HG02798 (cell line): Measurements from ENCODE around the gene ADGRL4.
"Not testable (repeated sequence)": the region's sequence is repeated elsewhere in the genome, so short reads cannot be mapped to it uniquely, and the experiment has no call there.

Source experiments
- ATAC-seq: cut with Tn5 transposase; IDR thresholded peaks from one replicate; pipeline ENCODE4 v1.9.1; 2021; ENCODE audit warnings: mild to moderate bottlenecking; ENCODE audit not compliant: unreplicated experiment, poor library complexity

Gene ADGRL4

DNA sequence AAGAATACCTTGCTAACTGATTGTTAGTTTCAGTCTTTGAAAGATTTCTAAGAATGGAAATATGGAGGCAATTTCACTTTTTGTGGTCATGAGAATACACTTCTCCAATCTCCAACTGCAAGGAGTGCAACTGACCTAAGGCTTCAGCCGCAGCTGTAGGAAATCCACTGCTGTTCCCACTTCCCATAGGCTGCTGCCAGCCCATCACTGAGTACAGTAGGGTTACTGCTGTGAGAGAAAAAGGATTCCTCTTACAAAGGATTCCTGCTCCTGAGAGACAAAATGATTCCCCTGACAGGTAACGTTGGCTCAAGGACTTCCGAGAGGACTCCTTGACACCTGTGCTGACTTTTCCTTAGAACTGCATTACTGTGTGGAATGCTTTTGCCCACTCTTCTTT, 87.4 kb downstream of the ADGRL4 start:
- ATAC-seq, result no peak

DNA sequence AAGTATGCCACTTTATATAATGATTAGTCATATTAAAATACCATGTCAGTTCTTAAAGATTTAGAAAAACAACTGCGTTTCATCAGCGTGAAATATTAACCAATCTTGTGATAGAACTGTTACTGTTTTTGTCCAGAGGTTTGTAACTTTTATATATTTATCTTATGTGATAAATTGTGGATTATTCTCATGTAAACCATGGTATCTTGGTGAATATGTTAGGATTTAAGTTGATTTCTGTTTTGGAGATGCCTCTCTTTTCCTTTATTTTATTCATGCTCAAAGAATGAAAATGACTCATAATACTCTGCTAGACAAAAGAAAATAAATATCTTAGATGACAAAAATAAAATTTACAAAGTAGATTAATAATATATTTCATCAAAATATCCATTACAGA, 88.4 kb downstream of the ADGRL4 start:
- no peak for ATAC-seq

DNA sequence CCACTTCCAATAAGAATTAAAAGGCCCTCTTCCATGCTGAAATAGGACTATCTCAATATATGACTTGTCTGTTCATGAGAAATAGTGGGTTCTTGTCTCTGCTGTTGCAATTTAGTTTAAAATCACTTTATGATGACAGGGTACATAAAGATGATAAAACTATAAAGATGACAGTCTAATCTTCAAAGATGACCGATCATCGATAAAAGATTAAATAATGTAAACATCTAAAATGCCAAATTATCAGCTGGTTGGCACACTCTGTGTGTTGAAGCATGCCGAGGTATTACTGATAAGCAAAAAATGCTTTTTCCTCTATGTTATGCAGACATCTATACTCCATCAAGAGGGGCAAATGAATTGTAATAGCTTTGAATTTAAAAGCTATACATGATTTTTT, 89.5 kb downstream of the ADGRL4 start:
- no peak for ATAC-seq

DNA sequence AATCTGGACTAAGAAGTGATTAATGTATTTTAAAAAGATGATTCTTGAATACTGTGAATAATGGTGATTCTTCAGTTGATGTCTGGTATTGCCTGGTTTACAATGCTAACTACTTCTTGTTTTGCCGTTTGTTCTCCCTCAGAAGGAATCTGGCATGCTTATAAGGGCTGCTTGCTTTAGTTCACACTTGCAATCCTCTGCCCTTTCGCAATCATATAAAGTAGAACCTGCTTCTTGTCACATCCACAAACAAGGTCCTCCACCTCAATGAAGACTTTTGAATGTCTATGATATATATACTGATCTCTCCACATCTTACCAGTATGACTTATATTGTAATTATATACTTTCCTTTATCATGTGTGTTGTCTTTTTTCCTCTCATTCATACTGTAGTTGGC, 92.6 kb downstream of the ADGRL4 start:
- ATAC-seq, result no peak

DNA sequence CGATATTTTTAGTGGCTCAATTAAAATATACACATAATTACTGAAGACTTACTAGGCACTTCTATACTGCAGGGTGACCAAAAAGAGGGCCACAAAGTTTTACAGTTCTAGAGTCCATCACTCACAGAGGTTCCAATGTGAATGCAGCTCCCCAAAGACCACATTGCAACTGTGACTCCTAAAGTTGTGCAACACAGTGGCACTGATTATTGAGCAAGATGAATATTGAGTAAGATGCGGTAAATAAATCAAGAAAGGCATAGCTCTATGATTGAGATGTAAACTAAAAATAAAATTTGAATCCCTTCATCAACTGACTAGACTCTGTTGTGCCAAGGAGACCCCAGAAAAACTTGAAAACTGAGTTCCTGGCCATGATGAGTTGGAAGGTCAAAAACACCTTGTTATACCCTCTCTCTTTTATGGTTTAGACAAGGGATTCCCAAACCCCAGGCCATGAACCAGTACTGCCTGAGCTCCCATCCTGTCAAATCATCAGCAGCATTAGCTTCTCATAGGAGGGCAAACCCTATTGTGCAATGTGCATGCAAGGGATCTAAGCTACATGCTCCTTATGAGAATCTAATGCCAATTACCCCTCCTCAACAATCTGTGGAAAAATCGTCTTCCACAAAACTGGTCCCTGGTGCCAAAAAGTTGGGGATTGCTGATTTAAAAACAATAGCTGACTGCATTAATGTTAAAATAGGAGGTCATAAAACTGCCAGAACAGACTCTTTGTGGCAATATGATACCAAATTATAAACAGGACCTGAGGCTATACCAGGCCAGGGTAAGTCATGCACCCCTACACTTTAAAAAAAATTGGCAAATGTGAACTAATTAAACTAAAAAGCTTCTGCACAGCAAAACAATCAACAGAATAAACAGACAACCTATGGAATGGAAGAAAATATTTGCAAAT, 94.3 kb downstream of the ADGRL4 start:
- no peak for ATAC-seq

DNA sequence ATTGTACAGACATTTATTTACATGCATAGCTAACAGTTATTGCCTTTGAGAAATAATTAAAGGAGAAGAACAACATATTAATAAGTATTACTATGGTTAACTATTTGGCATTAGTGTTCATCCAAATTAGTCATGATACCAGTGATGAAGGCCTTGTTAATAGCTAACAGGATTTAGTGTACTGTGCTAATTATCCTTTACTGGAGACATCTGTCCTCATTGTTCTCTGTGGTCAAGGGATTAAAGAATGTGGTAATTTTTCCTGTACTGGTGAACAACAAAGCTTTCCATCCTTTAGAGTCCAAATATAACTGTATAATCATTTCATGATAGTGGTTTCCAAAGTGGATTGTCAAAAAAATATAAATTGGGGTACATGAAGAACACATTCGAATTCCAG, 103.9 kb downstream of the ADGRL4 start:
- ATAC-seq, result no peak

DNA sequence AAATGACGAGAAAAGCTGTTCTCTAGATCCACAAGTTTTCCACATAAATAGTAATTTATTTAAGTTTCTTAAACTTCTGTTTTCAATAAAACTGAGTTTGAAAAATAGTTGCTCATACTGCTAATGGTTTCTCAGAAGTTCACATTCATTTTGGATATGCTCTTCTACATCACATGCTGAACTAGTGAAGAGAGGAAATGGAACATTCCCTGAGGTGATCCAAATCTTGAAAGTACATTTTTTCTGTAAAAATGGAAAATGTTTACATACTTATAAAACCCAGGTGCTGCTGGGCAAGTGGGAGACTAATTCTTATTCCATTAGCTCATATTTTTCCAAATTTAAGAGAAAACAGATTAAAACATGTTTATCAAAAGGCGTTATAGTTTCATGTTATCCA, 111.7 kb downstream of the ADGRL4 start:
- no peak for ATAC-seq

DNA sequence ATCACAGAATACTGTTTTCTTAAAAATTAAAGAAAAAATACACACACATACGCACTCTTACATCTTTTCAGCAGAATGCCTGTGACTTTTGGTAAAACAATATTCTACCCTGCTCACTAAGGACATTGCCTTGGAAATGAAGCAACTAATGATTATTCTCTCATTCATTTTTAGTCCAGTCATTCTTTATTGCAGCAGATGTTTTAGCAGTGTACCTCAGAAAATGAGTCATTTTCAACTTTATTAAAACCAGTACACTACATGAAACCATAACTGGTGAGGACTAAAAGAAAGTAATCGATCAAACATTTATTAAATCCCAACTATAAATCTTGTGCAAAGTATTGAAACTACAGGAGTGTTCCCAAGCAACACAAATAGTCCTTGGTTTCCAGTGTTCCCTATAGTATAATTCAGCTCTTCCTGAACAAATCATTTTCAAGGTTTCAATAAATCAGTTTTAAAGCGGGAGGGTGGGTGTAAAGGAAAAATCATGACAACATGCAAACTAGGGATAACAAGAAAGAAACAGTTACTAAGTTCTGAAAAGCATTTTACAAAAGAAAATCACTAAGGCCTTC, 114.2 kb downstream of the ADGRL4 start:
- ATAC-seq, result no peak

DNA sequence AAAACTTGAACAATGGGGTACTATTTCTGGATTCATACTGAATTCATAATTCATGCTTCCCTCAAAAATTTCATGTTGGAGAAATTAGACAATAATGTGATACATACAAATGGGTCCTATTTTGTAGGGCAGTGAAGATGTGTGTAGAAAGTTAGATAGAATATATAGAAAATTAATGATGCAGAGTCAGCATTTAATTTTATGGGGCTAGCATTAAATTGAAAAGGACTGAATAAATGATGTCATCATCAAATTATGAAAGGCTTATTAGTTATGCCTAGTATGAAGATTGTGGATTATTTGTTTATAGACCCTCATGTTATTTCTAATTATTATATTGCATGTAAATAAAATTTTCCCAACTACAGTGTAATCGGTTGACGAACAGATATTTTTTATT, 119.1 kb downstream of the ADGRL4 start:
- ATAC-seq, result no peak

DNA sequence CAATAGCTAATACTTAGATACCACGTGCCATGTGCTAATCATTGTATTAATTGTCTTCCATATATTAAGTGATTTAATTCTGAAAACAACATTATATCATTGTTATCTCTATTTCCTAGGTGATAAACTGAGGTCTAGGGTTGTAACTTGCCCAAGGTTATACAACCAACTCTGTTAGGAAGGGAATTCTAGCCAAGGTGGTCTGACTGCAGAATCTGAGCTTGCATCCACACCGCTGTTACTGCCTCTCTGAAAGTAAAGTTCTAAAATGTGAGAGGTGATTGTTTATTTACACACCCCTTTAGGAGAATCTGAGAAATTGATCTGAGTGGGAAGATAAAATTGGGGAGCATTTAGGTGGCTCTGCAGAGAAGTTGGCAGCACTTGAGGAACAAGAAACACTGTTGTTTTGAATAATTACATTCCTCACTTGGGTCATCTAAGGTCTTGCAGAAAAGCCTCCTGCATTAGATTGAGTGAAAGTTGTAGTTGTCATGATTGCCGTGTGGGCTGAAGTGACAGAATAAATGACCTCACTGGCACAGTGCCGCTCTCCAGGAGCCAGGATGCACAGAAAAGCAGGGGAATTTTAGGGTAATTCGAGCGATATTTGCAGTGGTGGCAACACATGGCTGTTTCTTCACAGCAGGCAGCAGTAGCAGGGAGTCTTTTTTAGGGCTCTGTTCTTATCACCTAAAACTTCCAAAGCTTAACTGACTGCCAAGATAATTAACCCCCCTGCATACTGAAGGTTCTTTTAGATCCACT, 121.7 kb downstream of the ADGRL4 start:
- ATAC-seq, result no peak

DNA sequence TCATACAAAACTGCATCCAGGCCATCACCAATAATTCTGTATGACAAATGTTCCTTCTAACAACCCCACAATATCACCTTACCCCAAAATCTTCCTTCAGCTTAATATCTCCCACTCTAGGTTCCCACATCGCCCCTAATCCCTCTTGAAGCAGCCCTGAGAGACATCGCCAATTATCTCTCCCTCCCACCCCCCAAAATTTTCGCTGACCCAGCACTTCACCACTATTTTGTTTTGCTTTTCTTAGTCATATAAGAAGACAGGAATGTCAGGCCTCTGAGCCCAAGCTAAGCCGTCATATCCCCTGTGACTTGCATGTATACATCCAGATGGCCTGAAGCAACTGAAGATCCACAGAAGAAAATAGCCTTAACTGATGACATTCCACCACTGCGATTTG, 126.3 kb downstream of the ADGRL4 start:
- no peak for ATAC-seq

DNA sequence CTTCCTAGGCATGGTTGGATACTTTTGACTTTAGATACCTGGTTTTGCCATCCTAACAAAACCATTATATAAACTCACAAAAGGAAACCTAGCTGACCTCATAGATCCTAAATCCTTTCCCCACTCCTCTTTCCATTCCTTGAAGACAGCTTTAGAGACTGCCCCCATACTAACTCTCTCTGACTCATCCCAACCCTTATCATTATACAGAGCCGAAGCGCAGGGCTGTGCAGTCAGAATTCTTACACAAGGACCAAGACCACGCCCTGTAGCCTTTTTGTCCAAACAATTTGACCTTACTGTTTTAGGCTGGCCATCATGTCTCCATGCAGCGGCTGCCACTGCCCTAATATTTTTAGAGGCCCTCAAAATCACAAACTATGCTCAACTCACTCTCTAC, 130.5 kb downstream of the ADGRL4 start:
- not testable (repeated sequence) for ATAC-seq

DNA sequence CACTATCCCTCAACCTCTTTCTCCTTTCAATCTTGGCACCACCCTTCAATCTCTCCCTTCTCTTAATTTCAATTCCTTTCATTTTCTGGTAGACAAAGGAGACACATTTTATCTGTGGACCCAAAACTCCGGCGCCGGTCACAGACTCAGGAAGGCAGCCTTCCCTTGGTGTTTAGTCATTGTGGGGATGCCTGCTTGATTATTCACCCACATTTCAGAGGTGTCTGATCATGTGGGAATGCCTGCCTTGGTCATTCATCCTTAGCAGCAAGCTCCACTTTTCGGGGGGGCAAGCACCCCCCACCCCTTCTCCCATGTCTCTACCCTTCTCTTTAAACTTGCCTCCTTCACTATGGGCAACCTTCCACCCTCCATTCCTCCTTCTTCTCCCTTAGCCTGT, 133.7 kb downstream of the ADGRL4 start:
- ATAC-seq, result not testable (repeated sequence)

DNA sequence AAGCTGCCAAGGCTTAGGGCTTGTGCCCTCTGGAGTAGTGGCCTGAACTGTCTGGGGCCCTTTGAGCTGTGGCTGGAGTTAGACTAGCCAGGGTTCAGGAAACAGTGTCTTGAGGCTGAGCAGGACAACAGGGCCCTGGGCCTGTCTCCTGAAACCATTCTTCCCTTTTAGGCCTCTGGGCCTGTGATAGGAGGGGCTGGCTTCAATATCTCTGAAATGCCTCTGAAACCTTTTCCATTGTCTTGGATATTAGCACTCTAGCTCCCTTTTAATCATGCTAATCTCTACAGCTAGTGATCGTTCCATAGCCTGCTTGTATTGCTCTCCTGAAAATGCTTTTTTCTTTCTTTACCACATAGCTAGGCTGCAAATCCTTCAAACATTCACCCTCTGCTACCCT, 135.3 kb downstream of the ADGRL4 start:
- no peak for ATAC-seq

DNA sequence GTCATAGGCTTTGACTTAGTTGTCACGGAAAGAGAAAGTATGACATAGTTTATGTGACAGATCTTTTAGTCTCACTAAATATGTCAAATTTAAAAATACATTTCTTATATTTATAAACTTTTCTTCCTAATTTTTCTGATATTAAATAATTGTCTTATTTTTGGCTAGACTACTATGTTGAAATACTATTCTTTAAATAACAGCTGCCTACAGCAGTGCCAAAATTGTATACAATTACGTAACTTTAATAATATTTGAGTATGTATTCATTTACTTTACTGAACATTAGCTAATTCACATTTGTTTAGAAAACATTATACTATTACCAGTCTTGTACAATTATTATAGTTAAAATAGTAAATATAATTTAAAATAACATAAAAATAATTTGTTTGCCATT, 137.4 kb downstream of the ADGRL4 start:
- ATAC-seq, result no peak

DNA sequence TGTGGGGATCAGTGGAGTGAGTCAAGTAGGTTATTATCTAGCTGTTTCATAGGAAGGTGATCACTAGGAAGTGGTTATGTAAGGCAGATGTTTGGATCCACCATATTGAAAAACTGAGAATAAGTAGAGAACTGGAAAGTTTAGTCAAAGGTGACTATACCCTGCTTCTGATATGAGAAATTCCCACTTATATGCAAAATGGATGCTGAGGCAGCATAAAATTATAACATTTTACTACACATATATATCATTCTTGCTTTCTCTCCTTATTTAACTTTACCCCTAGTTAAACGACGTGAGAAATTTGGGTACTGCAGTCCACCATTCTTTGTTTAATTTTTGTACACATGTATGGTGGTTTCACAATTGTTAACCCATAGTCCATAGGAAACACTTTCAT, 142.4 kb downstream of the ADGRL4 start:
- no peak for ATAC-seq

DNA sequence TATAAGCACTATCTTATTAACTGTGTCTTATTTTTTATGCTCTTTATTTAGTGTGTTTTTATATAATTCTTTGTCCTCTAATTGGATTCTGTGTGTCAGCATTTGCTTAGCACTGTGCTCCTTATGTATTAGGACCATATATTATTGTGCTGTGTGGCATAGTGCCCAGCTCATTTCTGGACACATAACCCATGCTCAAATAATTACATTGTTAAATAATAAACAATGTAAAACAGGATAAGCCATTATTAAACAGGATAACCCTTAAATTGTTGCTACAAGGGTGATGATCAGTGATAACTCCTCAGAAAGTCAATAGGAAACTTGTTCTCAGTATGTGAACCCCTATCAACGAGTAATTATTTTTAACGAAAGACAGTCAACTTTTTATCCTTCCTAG, 150.4 kb downstream of the ADGRL4 start:
- no peak for ATAC-seq

DNA sequence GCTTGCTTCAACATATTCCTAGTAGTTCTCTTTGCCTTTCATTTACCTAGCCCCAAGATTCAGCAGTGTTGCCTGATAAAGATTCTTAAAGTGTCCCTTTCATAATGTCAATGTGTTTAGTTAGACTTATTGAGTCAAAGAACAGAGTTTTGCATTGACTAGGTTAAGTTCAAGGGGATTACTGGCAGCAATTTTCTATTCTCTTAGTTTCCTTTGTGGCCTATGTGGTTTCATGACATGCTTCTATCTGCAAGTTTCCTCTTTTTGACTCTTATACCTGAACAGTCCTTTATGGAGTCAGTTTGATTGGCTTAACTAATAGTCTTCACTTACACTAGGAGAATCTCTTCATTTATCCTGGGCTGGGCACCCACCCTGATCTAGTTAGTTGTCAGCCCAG, 151.3 kb downstream of the ADGRL4 start:
- peak; percentile 86 for ATAC-seq

DNA sequence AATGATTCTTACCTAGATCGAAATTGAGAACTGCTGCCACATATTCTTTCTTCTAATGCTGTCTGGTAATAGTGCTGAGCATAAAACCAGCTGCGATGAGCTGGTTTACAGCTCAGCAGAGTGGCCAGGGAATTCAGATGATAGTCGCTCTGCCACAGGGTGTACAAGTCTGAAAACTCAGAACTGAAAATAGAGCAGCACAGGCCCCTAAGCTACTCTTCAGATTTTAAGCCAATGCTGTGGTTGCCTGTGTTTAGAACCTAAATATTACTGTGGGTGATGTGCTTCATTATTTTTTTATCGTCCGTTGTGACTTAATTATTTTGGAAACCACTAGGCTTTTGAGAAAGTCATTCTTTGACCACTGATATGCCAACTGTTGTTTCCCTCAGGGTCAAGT, 152.0 kb downstream of the ADGRL4 start:
- no peak for ATAC-seq

DNA sequence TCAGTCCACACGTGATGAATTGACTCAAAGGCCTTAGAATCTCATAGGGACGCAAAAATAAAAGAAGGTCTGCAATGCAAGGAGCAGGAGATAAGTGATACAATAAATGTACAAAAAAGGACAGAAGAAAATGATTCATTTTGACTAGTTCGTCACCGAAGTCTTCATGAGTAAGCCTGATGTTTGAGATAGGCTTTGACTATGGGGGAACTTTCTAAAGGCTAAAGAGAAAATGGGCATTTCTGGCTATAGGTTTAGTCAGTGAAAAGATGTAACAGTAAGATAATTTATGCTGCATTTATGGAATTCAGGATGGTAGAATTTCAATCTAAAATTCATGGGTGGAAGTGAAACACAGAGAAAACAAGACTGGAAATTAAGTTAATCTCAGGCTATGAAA, 163.0 kb downstream of the ADGRL4 start:
- ATAC-seq, result no peak

DNA sequence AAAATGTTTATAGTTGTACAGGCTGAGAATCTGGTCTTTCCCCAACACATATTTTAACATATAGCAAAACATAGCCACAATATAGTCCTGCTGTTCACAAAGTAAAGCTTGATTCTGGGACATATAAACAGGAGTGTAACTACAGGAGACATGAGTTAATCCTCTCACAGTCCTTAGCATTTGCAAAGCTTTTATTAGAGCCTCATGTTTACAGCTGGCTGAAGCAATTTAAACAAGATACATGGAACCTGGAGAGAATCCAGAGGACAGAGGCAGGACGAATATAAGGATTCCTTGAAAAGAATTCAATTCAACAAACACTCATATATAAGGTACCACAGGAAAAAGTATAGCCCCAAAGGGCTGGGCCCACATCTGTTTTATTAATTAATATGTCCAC, 163.4 kb downstream of the ADGRL4 start:
- no peak for ATAC-seq
